ENCODE measurements around the gene MAP3K13. TPM values are rescaled to one million over a fixed set of nuclear protein-coding genes. Genes with fewer than 3 reads are reported as not detected.
A peak's percentile ranks its signal among the peaks of the same experiment; 100 is the strongest.

The MAP3K13 gene
- total RNA-seq, 1 donor from 2014 or later = 21.6 TPM

GRCh38 chr3:185393055-185393454 is 30.1 kb downstream of the MAP3K13 start:
- H3K9me3 ChIP-seq (ENCODE audit: insufficient read depth, low read depth, low read length) = no peaks in the 10 kb centered on the region

GRCh38 chr3:185397676-185398075 is 34.7 kb downstream of the MAP3K13 start:
- Histone ChIP-seq H3K4me3 (ENCODE audit: insufficient read depth, low read depth, low read length) (no peak overlapping the region), H2AFZ (ENCODE audit: low read depth, low read length) (no peak overlapping the region), H4K20me1 (ENCODE audit: insufficient read depth, low read length) (peaks cover 7% of the 10 kb centered on the region), H3K9me3 (ENCODE audit: insufficient read depth, low read depth, low read length) (no peaks in the 10 kb centered on the region), H3K36me3 (ENCODE audit: insufficient read depth, low read length) (no peaks in the 10 kb centered on the region), H3K79me2 (ENCODE audit: insufficient read depth, low read length) (no peaks in the 10 kb centered on the region), H3K27ac (ENCODE audit: low read depth, low read length) (no peak overlapping the region), H3K27me3 (ENCODE audit: insufficient read depth, low read length) (no peaks in the 10 kb centered on the region), H3K4me1 (ENCODE audit: insufficient read depth, low read length) (no peaks in the 10 kb centered on the region), H3K4me2 (ENCODE audit: low read length) (no peak overlapping the region), H3K9ac (ENCODE audit: low read length) (no peak overlapping the region)
- Mint-ChIP-seq H3K27ac (ENCODE audit: unreplicated experiment) (no peak overlapping the region), H3K4me1 (ENCODE audit: low read depth, unreplicated experiment) (no peaks in the 10 kb centered on the region), H3K9me3 (ENCODE audit: unreplicated experiment) (no peaks in the 10 kb centered on the region), H3K27me3 (ENCODE audit: low read depth, unreplicated experiment) (peaks cover 2% of the 10 kb centered on the region), H3K36me3 (ENCODE audit: low read depth, unreplicated experiment) (no peaks in the 10 kb centered on the region), H3K4me3 (ENCODE audit: unreplicated experiment) (no peak overlapping the region)
- FAIRE-seq (no peak), DNase-seq (ENCODE audit: low read depth) (no peak)
- TF ChIP-seq EZH2 (IDR thresholded peaks at IDR 0.05; ENCODE audit: insufficient read depth, low read length) (no peak), CTCF (IDR thresholded peaks at IDR 0.05; ENCODE audit: insufficient read depth, low read depth, low read length) (no peak)

More at GRCh38 chr3:185393055-185393454, 30.1 kb downstream of the MAP3K13 start:
- no peak overlapping the region for H3K4me3 Mint-ChIP-seq (ENCODE audit: unreplicated experiment)
- Histone ChIP-seq H3K27ac (ENCODE audit: low read depth, low read length) (no peak overlapping the region), H3K27me3 (ENCODE audit: insufficient read depth, low read length) (no peaks in the 10 kb centered on the region), H2AFZ (ENCODE audit: low read depth, low read length) (no peak overlapping the region), H3K36me3 (ENCODE audit: insufficient read depth, low read length) (no peaks in the 10 kb centered on the region), H3K9ac (ENCODE audit: low read length) (no peak overlapping the region), H3K4me3 (ENCODE audit: insufficient read depth, low read depth, low read length) (no peak overlapping the region), H3K79me2 (ENCODE audit: insufficient read depth, low read length) (no peaks in the 10 kb centered on the region), H3K4me2 (ENCODE audit: low read length) (no peak overlapping the region), H4K20me1 (ENCODE audit: insufficient read depth, low read length) (no peaks in the 10 kb centered on the region), H3K4me1 (ENCODE audit: insufficient read depth, low read length) (no peaks in the 10 kb centered on the region)
- peaks cover 1% of the 10 kb centered on the region for H3K9me3 Mint-ChIP-seq (ENCODE audit: unreplicated experiment)
- DNase-seq (ENCODE audit: low read depth) (no peak), FAIRE-seq (no peak)
- H3K4me1 Mint-ChIP-seq (ENCODE audit: low read depth, unreplicated experiment) = no peaks in the 10 kb centered on the region
- H3K27me3 Mint-ChIP-seq (ENCODE audit: low read depth, unreplicated experiment) = peaks cover 2% of the 10 kb centered on the region
- no peak overlapping the region for H3K27ac Mint-ChIP-seq (ENCODE audit: unreplicated experiment)
- TF ChIP-seq EZH2 (IDR thresholded peaks at IDR 0.05; ENCODE audit: insufficient read depth, low read length) (no peak), CTCF (IDR thresholded peaks at IDR 0.05; ENCODE audit: insufficient read depth, low read depth, low read length) (no peak)
- peaks cover 2% of the 10 kb centered on the region for H3K36me3 Mint-ChIP-seq (ENCODE audit: low read depth, unreplicated experiment)

- Mint-ChIP-seq H3K36me3 (ENCODE audit: low read depth, unreplicated experiment) (no peaks in the 10 kb centered on the region), H3K4me1 (ENCODE audit: low read depth, unreplicated experiment) (no peaks in the 10 kb centered on the region), H3K27me3 (ENCODE audit: low read depth, unreplicated experiment) (no peaks in the 10 kb centered on the region), H3K9me3 (ENCODE audit: unreplicated experiment) (no peaks in the 10 kb centered on the region), H3K27ac (ENCODE audit: unreplicated experiment) (no peak overlapping the region), H3K4me3 (ENCODE audit: unreplicated experiment) (no peak overlapping the region)
- no peak overlapping the region for H3K4me2 ChIP-seq (ENCODE audit: low read length)
- FAIRE-seq (no peak), DNase-seq (ENCODE audit: low read depth) (peak; percentile 7)
- no peaks in the 10 kb centered on the region for H3K79me2 ChIP-seq (ENCODE audit: insufficient read depth, low read length)
- no peak overlapping the region for H3K4me3 ChIP-seq (ENCODE audit: insufficient read depth, low read depth, low read length)
- H3K36me3 ChIP-seq (ENCODE audit: insufficient read depth, low read length) = no peaks in the 10 kb centered on the region
- no peak for TF ChIP-seq CTCF (IDR thresholded peaks at IDR 0.05; ENCODE audit: insufficient read depth, low read depth, low read length)
- H3K9ac ChIP-seq (ENCODE audit: low read length) = no peak overlapping the region
- H3K9me3 ChIP-seq (ENCODE audit: insufficient read depth, low read depth, low read length) = no peaks in the 10 kb centered on the region
- no peaks in the 10 kb centered on the region for H3K4me1 ChIP-seq (ENCODE audit: insufficient read depth, low read length)
- H4K20me1 ChIP-seq (ENCODE audit: insufficient read depth, low read length) = peaks cover 11% of the 10 kb centered on the region
- no peak overlapping the region for H3K27ac ChIP-seq (ENCODE audit: low read depth, low read length)
- no peaks in the 10 kb centered on the region for H3K27me3 ChIP-seq (ENCODE audit: insufficient read depth, low read length)
- no peak overlapping the region for H2AFZ ChIP-seq (ENCODE audit: low read depth, low read length)
These were observed 37.1 kb downstream of the MAP3K13 start for GRCh38 chr3:185399737-185400667.

Data from astrocyte (in vitro differentiated cells and primary cell).